Muscle layer of duodenum (tissue), 2 donors: Measurements from ENCODE around the gene TK2.
"Not testable (repeated sequence)": the region's sequence is repeated elsewhere in the genome, so short reads cannot be mapped to it uniquely, and the experiment has no call there.

ENCODE experiments used
- H3K27ac ChIP-seq: one replicate; pipeline ENCODE4 v1.7.0; 2013; ENCODE audit warnings: mild to moderate bottlenecking, low read length
- H3K27me3 ChIP-seq: one replicate; pipeline ENCODE4 v1.7.0; 2013; ENCODE audit warnings: low read depth, mild to moderate bottlenecking, control low read depth, low read length
- H3K36me3 ChIP-seq, 2 donors: one replicate each; pipeline ENCODE4 v1.7.0; 2013; ENCODE audit warnings: low read length in 2 of 2, control low read depth in 1 of 2, mild to moderate bottlenecking in 1 of 2; ENCODE audit not compliant: insufficient read depth in 2 of 2, control insufficient read depth in 1 of 2
- H3K4me1 ChIP-seq, 2 donors: one replicate each; pipeline ENCODE4 v1.7.0; 2013; ENCODE audit warnings: low read length in 2 of 2, mild to moderate bottlenecking in 2 of 2, control low read depth in 1 of 2, moderate library complexity in 1 of 2; ENCODE audit not compliant: insufficient read depth in 2 of 2, control insufficient read depth in 1 of 2
- H3K4me3 ChIP-seq, 2 donors: one replicate each; pipeline ENCODE4 v1.7.0; 2013; ENCODE audit warnings: low read length in 2 of 2, low read depth in 1 of 2, mild to moderate bottlenecking in 1 of 2
- H3K9me3 ChIP-seq, 2 donors: one replicate each; pipeline ENCODE4 v1.7.0; 2013; ENCODE audit warnings: low read length in 2 of 2, control low read depth in 1 of 2, mild to moderate bottlenecking in 1 of 2; ENCODE audit not compliant: control insufficient read depth in 1 of 2
- donor health status: healthy.

The TK2 gene

GRCh38 chr16:66569827-66570405 is 20.0 kb upstream of the TK2 start:
- H3K36me3 ChIP-seq, result peaks cover 8 to 15% of the 10 kb centered on the region in 2 donors
- H3K9me3 ChIP-seq, result no peaks in the 10 kb centered on the region
- H3K4me1 ChIP-seq, result peaks cover 0 to 7% of the 10 kb centered on the region in 2 donors
- H3K4me3 ChIP-seq, result no peak overlapping the region
- no peaks in the 10 kb centered on the region for H3K27me3 ChIP-seq
- no peak overlapping the region for H3K27ac ChIP-seq

DNA sequence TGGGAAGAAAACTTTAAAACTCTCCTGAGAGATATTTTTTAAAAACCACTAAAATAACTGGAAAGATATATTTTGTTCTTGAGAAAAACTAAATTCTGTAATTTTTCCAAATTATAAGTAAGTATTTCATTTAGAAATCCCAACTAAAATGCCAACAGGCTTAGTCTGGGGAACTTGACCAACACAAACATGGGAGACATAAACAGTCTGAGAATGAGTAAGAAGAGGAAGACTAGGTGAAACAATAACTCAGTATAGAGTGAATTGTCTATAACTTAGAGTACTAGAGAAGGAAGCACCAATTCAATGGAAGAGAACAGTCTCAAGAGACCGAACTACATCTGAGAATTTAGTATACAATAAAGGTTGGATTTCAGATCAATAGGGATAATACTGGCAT is 19.2 kb upstream of the TK2 start:
- Histone ChIP-seq H3K9me3 (no peaks in the 10 kb centered on the region), H3K27me3 (no peaks in the 10 kb centered on the region), H3K4me3 (no peak overlapping the region), H3K27ac (no peak overlapping the region), H3K36me3 (peaks cover 11 to 19% of the 10 kb centered on the region in 2 donors), H3K4me1 (peaks cover 0 to 7% of the 10 kb centered on the region in 2 donors)

- H3K4me3 ChIP-seq, result no peak overlapping the region
- H3K36me3 ChIP-seq, result peaks cover 11 to 19% of the 10 kb centered on the region in 2 donors
- no peaks in the 10 kb centered on the region for H3K27me3 ChIP-seq
- H3K4me1 ChIP-seq, result peaks cover 0 to 7% of the 10 kb centered on the region in 2 donors
- no peak overlapping the region for H3K27ac ChIP-seq
- no peaks in the 10 kb centered on the region for H3K9me3 ChIP-seq
Measured at GRCh38 chr16:66568355-66568754, 18.4 kb upstream of the TK2 start.

- H3K9me3 ChIP-seq, H3K4me1 ChIP-seq: not testable (repeated sequence)
- peaks cover 14 to 19% of the 10 kb centered on the region in 2 donors for H3K36me3 ChIP-seq
Measured at GRCh38 chr16:66567270-66567669, 17.3 kb upstream of the TK2 start.

DNA sequence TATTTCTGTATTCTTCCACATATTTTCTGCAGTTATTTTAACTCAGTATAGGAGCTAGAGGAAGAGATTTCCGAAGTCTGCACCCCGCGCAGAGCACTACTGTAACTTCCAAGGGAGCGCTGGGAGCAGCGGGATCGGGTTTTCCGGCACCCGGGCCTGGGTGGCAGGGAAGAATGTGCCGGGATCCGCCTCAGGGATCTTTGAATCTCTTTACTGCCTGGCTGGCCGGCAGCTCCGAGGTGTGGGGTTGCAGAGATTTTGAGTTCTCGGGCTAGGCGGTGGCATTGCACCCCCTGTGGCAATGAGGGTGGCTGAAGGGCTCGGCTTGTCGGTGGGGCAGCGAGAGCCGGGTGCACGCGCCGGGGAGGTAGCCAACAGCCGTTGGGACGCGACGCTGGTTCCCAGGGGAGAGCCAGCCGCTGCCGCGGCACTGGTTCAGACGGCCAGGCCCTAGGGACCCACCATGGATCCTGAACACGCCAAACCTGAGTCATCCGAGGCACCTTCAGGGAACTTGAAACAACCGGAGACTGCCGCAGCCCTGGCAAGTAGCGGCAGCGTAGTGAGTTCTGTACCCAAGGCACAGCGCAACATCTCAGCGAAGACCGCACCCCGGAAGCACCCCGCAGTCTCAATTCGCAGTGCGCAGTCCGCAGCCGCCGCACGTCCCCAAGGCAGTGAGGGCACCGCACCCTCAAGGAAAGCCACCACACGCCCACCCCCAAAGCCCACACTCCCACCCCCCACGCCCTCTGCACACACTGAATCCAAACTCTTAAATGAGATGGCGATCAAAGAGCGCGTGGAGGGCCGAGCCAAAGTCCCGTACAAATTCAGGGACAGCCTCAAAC is 16.4 kb upstream of the TK2 start, which contains the start of gene CMTM1:
Gene CMTM1, plus strand, starts transcription at position 389 of the 851 bp plus-strand sequence. Its CDS starts 75 bp downstream, at position 464.
- H3K9me3 ChIP-seq, result no peaks in the 10 kb centered on the region
- H3K27me3 ChIP-seq, result no peaks in the 10 kb centered on the region
- H3K4me1 ChIP-seq, result peaks cover 0 to 7% of the 10 kb centered on the region in 2 donors
- no peak within 1 kb of the TSS for H3K27ac ChIP-seq
- peaks cover 14 to 19% of the 10 kb centered on the region in 2 donors for H3K36me3 ChIP-seq
- no peak within 1 kb of the TSS for H3K4me3 ChIP-seq

More at GRCh38 chr16:66567270-66567669, 17.3 kb upstream of the TK2 start:
- H3K27me3 ChIP-seq, H3K4me3 ChIP-seq, H3K27ac ChIP-seq: not testable (repeated sequence)

- Histone ChIP-seq H3K27me3 (no peaks in the 10 kb centered on the region), H3K4me3 (no peak overlapping the region), H3K27ac (no peak overlapping the region), H3K36me3 (peaks cover 14 to 28% of the 10 kb centered on the region in 2 donors), H3K4me1 (no peaks in the 10 kb centered on the region), H3K9me3 (no peaks in the 10 kb centered on the region)
Measured at GRCh38 chr16:66563574-66564334, 13.8 kb upstream of the TK2 start.

DNA sequence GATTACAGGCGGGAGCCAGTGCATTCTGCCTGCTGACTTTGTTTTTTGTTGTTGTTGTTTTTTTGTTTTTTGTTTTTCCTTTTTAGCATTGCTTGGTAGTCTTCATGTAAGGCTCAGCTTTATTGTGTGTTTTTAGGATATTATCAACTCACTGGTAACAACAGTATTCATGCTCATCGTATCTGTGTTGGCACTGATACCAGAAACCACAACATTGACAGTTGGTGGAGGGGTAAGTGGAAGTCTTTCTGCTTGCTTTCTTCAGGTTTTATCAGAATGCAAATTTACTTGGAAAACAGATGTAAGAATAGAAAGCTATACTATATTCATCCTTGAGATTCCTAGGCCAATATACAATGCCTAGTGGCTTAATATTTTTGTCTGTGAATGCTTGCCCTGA is 13.1 kb upstream of the TK2 start:
- no peak overlapping the region for H3K4me3 ChIP-seq
- no peaks in the 10 kb centered on the region for H3K9me3 ChIP-seq
- H3K4me1 ChIP-seq, result no peaks in the 10 kb centered on the region
- no peak overlapping the region for H3K27ac ChIP-seq
- peaks cover 19 to 32% of the 10 kb centered on the region in 2 donors for H3K36me3 ChIP-seq
- no peaks in the 10 kb centered on the region for H3K27me3 ChIP-seq

GRCh38 chr16:66562409-66562808 is 12.5 kb upstream of the TK2 start:
- Histone ChIP-seq H3K9me3 (no peaks in the 10 kb centered on the region), H3K27ac (no peak overlapping the region), H3K36me3 (peaks cover 19 to 32% of the 10 kb centered on the region in 2 donors), H3K27me3 (no peaks in the 10 kb centered on the region), H3K4me3 (no peak overlapping the region), H3K4me1 (no peaks in the 10 kb centered on the region)

- Histone ChIP-seq H3K4me3 (no peak overlapping the region), H3K4me1 (no peaks in the 10 kb centered on the region), H3K36me3 (peaks cover 19 to 29% of the 10 kb centered on the region in 2 donors), H3K27me3 (no peaks in the 10 kb centered on the region), H3K9me3 (no peaks in the 10 kb centered on the region), H3K27ac (no peak overlapping the region)
Measured at GRCh38 chr16:66561381-66562080, 11.6 kb upstream of the TK2 start.

GRCh38 chr16:66560107-66560506 is 10.2 kb upstream of the TK2 start:
- peaks cover 12 to 19% of the 10 kb centered on the region in 2 donors for H3K36me3 ChIP-seq
- H3K9me3 ChIP-seq, result no peaks in the 10 kb centered on the region
- H3K4me1 ChIP-seq, result no peaks in the 10 kb centered on the region
- H3K4me3 ChIP-seq, result no peak overlapping the region
- no peak overlapping the region for H3K27ac ChIP-seq
- no peaks in the 10 kb centered on the region for H3K27me3 ChIP-seq
